CD4-positive, alpha-beta T cell treated with Interleukin-17A for 4 hours (primary cell): ENCODE results near the gene ADCY9.
A peak's percentile ranks its signal among the peaks of the same experiment; 100 is the strongest.

Experiments
- DNase-seq: peaks from one replicate; pipeline ENCODE4 v3.0.0-alpha.2; 2020; ENCODE audit warnings: mixed read lengths

The ADCY9 gene

DNA sequence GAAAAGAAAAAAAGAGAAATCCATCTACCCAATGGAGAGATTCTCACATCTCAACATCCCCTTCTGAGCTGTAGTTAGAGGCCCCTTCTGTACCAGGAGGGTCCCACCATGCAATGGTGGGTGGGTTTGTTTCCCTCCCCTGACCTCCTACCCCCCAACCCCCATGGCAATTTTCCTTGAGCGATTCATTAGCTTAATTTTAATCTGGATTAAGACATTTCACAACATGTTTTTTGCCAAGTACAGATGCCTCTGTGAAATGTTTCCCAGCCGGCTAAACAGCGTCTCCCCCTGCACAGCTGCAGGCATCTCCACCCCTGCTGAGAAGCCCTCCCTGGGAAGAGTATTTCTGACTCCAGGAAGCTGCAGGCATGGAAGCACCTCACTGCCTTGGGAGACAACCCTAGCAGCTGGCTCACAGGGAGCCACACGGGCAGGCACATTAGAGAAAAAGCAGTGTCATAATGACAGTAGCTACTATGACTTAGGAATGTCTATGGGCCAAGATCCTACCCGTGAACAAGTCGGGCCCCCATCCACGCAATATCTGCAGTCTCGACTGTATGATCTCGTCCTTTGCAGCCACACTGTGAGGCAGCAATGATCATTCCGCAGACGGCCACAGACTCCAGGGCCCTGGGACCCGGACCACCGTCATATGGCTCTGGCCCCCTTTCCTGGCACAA lies 117.3 kb downstream of the ADCY9 start:
- no peak for DNase-seq

- no peak for DNase-seq
Observed at GRCh38 chr16:3997231-3997841, 118.9 kb downstream of the ADCY9 start.

DNA sequence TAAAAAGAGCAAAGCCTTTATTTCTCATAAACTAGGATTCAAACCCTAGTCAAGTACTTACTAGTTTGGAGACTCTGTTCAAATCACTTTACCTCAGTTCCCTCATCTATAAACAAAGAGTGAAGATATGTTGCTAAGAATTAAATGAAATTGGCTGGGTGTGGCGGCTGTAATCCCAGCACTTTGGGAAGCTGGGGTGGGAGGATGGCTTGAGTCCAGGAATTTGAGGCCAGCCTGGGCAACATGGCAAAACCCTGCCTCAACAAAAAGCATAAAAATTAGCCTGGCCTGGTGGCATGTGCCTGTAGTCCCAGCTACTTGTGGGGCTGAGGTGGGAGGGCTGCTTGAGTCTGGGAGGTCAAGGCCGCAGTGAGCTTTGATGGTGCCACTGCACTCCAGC lies 121.2 kb downstream of the ADCY9 start:
- DNase-seq = no peak

GRCh38 chr16:3993052-3993785 lies 123.0 kb downstream of the ADCY9 start:
- no peak for DNase-seq

DNA sequence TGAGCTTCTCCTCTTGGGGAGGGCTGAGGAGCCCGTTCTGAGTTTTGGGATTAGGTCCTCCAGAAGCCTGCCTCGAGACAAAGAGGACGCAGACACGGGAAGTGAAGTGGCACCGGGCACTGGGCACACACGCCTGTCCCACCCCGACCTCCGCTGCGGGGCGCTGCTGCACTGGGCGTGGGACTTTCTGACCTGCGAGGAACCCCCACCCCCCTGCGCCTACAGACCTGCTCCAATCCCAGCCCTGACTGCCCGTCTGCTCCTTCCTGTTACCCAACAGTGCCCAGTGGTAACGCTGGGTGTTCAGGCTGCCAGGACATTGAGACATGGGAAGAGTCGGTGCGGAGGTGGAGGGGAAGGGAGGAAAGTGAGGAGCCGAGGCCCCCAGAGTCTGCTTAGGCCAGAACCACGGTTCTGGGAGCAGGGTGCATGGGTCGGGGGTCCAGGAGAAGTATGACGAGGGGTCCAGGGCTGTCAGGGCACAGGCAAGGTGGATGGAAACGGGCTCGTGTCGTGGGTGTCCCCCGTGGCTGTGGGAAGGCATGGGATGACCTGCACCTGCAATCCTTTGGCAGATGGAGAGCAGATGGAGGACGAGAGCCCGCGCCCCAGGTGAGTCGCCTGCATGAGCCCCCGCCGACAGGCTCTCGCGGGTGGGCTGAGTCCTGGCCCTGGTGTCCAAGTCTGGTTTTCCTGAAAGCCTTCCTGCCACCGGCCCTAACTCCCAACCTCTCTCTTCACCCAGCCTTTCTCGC lies 123.8 kb downstream of the ADCY9 start:
- no peak for DNase-seq

DNA sequence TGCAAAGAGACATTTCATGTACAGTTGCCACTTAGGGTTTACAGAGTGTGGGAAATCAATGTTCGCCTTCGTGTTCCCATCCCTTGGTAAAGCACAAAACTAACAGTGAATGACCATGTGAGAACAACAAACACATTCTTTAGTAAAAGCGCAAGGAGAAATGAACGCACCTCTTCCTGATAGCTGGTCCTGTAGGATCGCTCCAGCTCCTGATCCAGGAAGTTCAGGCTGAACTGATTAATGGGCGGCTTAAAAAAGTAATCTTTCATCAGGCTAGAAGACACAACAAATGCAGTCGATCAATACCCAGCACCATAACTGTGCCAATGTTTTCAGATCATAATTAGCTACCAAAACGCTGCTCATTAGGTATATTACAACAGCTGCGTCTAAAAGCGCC lies 127.4 kb downstream of the ADCY9 start:
- no peak for DNase-seq

- no peak for DNase-seq
Observed at GRCh38 chr16:3988011-3988410, 128.2 kb downstream of the ADCY9 start.

GRCh38 chr16:3987231-3987630 lies 129.0 kb downstream of the ADCY9 start:
- DNase-seq = no peak

GRCh38 chr16:3986235-3986544 lies 130.1 kb downstream of the ADCY9 start:
- DNase-seq = no peak

DNA sequence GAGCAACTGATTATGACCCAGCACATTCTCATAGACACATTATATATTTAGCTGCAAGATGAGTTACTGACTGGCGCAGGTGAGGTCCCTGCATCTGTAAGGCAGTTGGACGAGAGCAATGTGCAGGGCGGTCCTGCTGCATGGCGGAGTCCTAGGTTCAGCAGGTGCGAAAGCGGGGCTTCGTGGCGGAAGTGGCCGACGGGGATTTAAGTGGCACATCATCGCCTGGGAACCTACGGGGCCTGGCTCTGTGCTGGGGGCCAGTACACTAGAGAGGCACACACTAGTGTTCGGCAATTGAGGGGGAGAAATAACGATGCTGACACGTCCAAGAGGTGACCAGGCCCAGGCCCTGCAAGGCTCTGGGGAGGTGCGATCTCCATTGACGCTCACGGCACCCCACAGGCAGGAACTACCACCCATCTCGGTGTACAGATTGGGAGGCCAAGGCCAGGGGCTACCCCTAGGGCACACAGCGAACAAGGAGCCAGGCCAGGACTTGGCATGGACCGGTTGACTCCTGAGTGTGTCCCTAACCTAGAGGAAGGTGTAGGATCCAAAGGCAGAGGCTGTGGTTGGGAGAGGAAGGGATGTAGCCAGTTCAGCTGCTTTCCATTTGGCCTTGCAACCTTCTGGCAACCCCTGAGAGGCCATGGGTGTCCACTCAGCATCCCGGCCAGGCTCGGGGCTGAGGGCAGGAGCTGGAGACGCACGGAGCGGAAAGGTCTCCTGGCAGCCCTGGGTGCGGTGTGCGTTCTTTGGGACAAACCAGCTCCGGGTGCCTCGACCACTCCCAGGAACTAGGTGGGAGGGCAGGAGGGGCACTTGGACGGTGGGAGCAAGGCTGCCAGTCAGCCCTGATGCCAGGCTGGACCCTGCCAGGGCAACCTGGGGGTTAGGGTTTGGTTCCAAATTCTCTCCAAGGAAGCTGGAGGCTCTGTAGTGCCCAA lies 131.9 kb downstream of the ADCY9 start:
- no peak for DNase-seq

DNA sequence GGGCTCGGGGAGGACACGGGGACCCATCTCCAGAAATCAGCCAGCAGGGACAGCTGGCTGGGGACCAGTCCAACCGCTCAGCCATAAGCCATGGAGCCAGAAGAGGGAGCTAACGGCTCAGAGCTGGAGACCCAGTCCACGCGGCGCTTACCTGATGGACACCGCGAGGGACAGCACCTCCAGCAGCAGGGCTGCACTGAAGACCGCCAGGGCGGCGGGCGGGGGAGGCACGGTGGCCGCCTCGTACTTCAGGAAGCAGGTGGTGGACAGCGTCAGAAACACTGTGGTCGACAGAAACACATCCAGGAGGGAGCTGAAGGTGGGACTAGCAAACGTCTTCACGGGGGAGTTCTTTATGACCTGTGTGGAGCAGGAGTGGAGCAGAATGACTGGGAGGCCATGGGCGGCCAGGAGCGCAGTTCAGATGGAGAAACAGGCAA lies 133.1 kb downstream of the ADCY9 start:
- DNase-seq = peak; percentile 52

GRCh38 chr16:3982216-3982615 lies 134.0 kb downstream of the ADCY9 start:
- DNase-seq = no peak

DNA sequence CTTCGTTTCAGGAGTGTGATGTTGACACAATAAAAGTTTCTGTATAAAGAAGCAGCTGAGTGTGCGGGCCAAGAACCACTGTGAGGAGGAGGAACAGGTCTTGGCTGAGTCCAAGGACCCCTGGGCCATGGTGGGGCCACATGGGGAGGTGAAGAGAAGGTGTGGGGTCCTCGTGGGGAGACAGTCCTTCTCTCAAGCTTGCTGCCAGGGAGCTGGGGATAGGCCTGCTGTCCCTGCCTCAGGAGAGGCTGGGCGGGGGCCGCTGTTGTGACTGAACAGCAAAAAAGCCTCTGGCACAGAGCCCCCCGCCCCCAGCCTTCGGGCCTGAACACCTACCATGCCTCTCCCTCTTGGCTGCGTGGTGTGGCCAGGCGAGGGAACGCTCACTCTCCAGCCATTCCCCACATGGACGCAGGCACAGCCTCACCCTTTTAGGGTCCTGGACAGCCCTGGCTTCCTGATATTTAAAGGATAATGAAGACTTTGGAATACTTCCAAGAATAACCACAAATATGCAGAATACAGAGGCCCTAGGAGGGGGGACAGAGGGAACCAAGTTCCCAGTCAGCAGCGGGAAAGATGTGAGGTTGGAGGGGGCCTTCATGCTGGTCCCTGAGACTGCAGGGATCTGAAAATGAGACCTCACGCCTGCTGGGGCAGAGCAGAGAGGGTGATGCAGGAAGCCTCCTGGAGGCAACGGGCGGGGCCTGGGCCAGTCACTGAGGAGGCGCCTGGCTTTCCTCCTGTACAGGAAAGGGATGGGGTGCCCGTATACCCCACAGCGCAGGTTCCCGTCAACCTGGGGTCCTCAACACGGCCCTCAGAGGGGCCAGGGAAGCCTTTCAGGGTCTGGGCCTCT lies 135.8 kb downstream of the ADCY9 start:
- DNase-seq = no peak

DNA sequence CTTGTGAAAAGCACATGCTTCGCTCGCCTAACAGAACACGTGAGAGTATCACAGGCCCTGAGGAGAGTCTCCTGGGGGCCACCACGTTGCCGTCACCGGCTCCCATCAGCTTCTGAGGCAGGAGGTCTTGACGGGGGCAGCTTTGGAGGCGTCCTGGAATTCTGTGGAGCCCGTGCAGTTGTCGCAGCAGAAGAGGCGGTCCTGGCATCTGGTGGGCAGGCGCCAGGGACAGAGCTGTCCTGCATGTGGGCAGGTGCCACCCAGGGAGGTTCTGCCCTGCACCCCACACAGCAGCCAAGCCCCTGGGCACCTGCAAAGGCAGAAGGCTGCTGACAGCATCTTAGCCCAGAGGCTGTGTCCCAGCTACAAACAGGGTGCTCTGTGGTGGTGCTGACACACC lies 136.7 kb downstream of the ADCY9 start:
- DNase-seq = no peak

DNA sequence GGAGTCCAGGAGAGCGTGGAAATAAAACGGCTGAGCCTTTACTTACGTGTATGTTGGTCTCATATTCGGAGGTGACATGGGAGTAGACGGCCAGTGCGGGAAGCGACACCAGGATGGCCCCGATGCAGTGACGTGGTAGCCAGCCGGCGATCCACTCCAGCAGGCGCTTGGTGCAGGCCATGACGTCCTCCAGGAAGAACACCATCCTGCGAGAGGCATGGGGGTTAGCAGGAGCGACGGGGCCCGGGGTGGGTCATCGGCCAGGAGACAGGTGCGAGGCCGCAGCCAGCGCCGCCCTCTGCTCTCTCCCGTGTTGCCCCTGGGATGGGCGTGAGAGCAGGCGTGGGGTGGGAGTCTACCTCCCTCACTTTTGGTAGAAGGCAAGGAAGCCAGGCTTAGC lies 137.2 kb downstream of the ADCY9 start:
- DNase-seq = no peak

DNA sequence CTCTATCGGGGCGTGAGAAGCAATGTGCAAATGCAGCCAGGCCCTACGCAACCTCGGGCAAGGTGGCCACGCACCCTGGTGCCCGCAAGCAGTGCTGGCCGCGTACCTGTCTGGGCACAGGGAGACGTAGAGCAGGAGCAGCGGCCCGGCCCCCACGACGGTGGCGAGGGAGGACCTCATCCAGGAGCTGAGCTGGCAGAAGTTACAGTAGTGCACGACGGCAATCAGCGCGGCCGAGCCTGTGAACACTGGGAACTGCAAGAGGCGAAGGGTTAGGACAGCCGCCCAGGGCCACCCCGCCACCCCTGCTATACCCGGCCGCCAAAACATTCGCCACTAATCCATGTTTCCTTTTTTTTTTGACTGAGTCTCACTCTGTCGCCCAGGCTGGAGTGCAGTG lies 138.9 kb downstream of the ADCY9 start:
- no peak for DNase-seq

GRCh38 chr16:3974751-3975150 lies 141.5 kb downstream of the ADCY9 start:
- no peak for DNase-seq

- no peak for DNase-seq
Observed at GRCh38 chr16:3971706-3972105, 144.5 kb downstream of the ADCY9 start.

DNA sequence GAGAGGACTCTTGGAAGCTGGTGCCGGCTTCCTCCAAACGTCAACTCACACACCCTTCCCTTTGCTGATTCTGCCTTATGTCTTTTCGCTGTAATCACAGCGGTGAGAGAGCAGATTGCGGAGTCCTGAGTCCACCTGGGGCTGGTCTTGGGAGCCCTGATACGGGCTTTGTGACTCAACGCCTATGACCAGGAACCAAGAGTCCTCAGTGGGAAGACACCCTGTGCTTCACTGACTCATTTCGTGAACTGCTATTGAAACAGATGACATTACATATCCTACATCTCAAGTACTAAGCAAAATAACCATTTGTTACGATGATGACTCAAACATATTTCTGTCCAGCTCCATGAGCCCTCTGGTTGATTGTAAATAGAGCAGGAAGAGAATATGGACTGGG lies 145.0 kb downstream of the ADCY9 start:
- no peak for DNase-seq

DNA sequence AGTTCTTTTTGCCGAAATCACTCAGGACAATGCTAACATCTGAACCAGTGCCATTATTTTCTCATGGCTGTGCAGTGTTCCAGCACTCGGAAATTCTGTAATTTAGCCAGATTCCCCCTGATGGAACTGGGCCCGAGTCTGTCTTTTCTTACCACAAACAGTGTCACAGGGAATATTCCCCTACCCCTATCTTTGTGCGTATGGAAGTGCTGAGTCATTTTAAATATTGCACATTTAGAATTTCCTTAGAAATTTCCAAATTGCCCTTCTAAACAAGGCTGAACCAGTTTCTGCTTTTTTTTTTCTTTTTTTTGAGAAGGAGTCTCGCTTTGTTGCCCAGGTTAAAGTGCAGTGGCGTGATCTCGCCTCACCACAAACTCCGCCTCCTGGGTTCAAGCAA lies 147.7 kb downstream of the ADCY9 start:
- DNase-seq = no peak

GRCh38 chr16:3966681-3967080 lies 149.6 kb downstream of the ADCY9 start:
- DNase-seq = no peak
